ENCODE results near the gene SRI.
"Not testable (repeated sequence)": the region's sequence is repeated elsewhere in the genome, so short reads cannot be mapped to it uniquely, and the experiment has no call there.

The SRI gene

DNA sequence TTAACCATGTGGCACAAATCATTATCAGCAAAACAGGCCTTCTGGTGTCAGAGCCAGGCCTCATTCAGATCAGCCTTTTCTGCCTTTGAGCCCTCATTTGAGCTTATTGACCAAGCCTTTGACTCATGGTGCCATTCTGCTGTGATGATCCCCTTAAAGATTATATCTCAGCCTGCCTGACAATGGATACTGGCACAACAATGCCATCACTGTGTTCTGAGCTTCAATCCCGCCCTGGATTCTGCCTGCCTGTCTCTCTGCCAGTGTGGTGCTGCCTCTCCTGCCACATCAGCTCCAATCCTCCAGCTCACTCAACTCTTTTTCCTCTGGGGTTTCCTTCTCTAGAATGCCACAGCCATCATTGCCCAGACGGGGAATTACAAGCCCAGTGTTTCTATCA is 52.6 kb downstream of the SRI start:
- no peaks in the 10 kb centered on the region for H3K36me3 ChIP-seq (ENCODE audit: control insufficient read depth, insufficient read depth, low read length)
- no peak overlapping the region for H3K4me3 ChIP-seq (ENCODE audit: low read length)
- H3K4me1 ChIP-seq (ENCODE audit: control insufficient read depth, insufficient read depth, low read length): no peaks in the 10 kb centered on the region
- no peak overlapping the region for H3K9ac ChIP-seq (ENCODE audit: low read length)
- H3K27me3 ChIP-seq (ENCODE audit: control insufficient read depth, insufficient read depth, low read length): no peaks in the 10 kb centered on the region
- H3K9me3 ChIP-seq (ENCODE audit: control insufficient read depth, low read length): no peaks in the 10 kb centered on the region

DNA sequence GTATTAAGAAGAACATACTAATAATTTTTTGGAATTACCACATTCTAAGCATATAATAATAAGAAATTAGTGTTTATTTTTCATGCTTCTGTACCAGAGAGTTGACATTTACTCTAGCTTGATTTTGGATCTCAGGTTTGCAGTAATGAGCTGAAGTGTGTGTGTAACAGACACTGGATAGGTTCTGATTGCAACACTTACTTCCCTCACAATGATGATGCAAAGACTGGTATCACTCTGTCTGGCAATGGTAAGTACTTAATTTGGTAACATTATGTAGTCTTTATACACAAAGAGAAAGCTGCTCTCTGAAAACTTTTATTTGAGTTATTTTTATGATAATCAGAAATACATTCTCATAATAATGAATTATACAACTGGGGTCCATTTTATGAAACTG is 54.1 kb downstream of the SRI start:
- Histone ChIP-seq H3K4me1 (ENCODE audit: control insufficient read depth, insufficient read depth, low read length) (no peaks in the 10 kb centered on the region), H3K27me3 (ENCODE audit: control insufficient read depth, insufficient read depth, low read length) (no peaks in the 10 kb centered on the region), H3K4me3 (ENCODE audit: low read length) (no peak overlapping the region), H3K36me3 (ENCODE audit: control insufficient read depth, insufficient read depth, low read length) (no peaks in the 10 kb centered on the region), H3K9ac (ENCODE audit: low read length) (no peak overlapping the region), H3K9me3 (ENCODE audit: control insufficient read depth, low read length) (no peaks in the 10 kb centered on the region)

DNA sequence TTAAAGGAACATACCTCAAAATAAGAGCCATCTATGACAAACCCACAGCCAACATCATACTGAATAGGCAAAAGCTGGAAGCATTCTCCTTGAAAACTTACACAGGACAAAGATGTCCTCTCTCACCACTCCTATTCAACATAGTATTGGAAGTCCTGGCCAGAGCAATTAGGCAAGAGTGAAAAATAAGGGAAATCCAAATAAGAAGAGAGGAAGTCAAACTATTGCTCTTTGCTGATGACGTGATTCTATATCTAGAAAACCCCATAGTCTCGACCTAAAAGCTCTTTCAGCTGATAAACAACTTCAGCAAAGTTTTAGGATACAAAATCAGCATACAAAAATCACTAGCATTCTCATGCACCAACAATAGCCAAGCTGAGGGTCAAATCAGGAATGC is 60.1 kb downstream of the SRI start:
- H3K9ac ChIP-seq (ENCODE audit: low read length); H3K4me1 ChIP-seq (ENCODE audit: control insufficient read depth, insufficient read depth, low read length); H3K4me3 ChIP-seq (ENCODE audit: low read length); H3K27me3 ChIP-seq (ENCODE audit: control insufficient read depth, insufficient read depth, low read length); H3K36me3 ChIP-seq (ENCODE audit: control insufficient read depth, insufficient read depth, low read length); H3K9me3 ChIP-seq (ENCODE audit: control insufficient read depth, low read length): not testable (repeated sequence)

- no peak overlapping the region for H3K4me3 ChIP-seq (ENCODE audit: low read length)
- no peaks in the 10 kb centered on the region for H3K27me3 ChIP-seq (ENCODE audit: control insufficient read depth, insufficient read depth, low read length)
- no peaks in the 10 kb centered on the region for H3K36me3 ChIP-seq (ENCODE audit: control insufficient read depth, insufficient read depth, low read length)
- H3K4me1 ChIP-seq (ENCODE audit: control insufficient read depth, insufficient read depth, low read length): no peaks in the 10 kb centered on the region
- H3K9me3 ChIP-seq (ENCODE audit: control insufficient read depth, low read length): no peaks in the 10 kb centered on the region
- no peak overlapping the region for H3K9ac ChIP-seq (ENCODE audit: low read length)
These were observed 63.5 kb downstream of the SRI start for GRCh38 chr7:88156356-88156755.

GRCh38 chr7:88155756-88156155 is 64.1 kb downstream of the SRI start:
- Histone ChIP-seq H3K4me3 (ENCODE audit: low read length) (no peak overlapping the region), H3K27me3 (ENCODE audit: control insufficient read depth, insufficient read depth, low read length) (no peaks in the 10 kb centered on the region), H3K9me3 (ENCODE audit: control insufficient read depth, low read length) (no peaks in the 10 kb centered on the region), H3K36me3 (ENCODE audit: control insufficient read depth, insufficient read depth, low read length) (no peaks in the 10 kb centered on the region), H3K9ac (ENCODE audit: low read length) (no peak overlapping the region), H3K4me1 (ENCODE audit: control insufficient read depth, insufficient read depth, low read length) (no peaks in the 10 kb centered on the region)
